ENCODE measurements around the gene SLC2A6. TPM values are rescaled to one million over a fixed set of nuclear protein-coding genes. Genes with fewer than 3 reads are reported as not detected.

The SLC2A6 gene
- total RNA-seq, 1 donor from 2014 or later = 1.8 TPM

DNA sequence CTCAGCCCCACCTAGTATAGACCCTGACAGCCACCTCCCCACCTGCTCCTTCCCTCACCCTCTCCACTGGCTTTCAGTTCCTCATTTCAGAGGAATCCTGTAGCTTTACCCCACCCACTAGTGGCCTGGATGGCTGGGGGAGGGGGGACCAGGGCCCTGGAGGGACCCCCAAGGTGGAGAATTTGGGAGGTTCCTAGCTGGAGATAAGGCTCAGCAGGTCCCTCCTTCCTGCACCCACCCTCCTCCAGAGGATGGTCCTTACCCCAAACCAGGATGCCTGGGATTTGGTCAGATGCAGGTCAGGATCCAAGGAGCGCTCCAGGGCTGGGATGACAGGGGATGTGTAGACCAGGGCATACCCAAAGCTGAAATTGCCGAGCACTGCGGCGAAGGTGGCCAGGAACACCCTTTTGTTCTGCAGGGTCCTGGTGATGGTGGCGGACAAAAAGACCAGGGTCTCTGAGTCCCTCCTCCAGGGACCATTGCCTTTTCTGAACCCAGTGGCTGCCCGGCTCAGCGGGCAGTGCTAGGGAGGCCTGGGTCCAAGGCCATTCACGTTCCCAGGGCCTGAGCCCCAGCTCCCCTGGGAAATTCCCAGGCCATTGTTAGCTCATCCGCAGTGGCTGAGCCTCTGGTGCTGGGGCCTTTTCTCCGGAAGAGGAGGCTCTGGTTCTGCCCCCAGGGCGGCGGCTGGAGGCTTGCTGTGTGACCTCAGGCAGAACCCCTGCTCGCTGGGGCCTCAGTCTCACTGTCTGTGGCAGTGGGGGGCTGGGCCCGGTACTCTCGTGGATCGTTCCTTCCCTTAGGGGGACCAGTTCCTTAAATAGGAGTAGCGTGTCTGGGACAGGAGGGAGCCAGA is 678 bp downstream of the SLC2A6 start:
- no peak for DNase-seq

DNA sequence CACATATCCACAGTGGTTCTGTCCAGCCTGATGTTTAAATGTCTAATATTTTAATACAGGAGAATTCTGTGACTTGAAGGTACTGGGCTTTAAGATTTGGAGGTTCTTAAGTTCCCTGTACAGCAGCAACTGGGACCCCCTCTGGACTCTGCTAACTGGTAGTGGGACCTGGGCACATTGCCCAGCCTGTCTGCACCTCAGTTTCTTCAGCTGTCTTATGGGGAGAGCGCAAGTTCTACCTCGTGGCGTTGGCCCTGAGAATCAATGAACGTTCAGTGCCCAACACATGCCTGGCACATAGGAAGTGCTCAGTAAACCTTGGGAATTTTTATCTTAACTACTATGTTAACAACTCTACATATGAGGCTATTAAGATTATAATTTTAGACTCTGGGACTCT is 1.4 kb downstream of the SLC2A6 start:
- DNase-seq = no peak

DNA sequence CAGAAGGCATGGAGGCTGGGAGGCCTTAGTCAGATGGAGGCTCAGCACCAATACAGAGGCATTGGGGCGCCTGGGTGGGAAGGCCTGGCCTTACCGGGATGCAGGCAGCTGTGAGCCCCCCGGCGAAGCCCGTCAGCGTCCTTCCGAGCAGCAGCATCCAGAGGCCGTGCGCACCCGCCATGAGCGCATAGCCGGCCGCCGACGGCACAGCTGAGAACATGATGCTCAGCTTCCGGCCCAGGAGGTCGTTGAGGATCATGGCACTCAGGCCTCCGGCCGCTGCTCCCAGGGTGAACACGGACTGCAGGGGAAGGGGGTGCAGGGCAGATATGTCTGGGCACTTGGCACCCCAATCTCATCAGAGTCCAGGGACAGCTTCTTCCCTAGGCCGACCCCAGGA is 2.0 kb downstream of the SLC2A6 start:
- no peak for DNase-seq

DNA sequence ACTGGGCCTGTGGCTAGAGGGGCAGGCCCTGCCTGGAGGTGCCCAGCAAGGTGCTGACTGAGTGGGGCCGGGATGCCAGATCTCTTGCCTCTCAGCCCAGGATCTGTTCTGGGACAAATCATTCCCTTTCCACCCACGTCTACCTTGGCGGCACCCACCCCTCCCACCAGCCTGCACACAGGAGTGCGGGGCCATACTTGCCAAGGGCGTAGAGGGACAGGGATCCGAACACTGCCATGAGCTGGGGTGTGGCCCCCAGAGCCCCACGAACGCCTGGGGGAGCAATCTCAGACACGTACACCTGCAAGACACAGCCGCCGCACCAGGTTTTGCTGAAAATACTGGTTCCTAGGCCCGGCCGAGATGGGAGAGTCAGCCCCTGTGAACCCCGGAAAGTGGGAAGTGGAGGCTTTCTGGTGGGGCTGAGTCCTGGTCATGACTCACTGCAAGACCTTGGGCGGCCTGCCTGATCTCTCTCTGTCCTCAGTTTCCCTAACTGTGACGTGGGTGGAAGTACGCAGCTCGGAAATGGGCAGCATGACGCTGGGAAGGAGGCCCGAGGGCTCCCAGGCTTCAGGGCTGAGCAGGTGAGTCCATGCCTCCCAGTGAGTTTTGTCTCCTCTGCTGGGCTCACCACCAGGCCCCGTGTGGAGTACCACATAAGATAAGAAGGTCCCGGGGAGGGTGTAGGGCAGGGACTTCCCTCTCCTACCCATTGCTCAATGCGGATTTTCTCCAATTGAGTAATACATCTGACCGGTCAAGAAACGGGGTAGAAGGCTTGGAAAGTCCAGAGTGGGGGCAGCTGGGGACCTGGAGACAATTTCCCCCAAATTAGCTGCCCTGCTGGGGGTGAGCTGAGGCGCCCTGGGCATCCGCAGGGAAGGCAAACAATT is 2.6 kb downstream of the SLC2A6 start:
- DNase-seq = no peak

DNA sequence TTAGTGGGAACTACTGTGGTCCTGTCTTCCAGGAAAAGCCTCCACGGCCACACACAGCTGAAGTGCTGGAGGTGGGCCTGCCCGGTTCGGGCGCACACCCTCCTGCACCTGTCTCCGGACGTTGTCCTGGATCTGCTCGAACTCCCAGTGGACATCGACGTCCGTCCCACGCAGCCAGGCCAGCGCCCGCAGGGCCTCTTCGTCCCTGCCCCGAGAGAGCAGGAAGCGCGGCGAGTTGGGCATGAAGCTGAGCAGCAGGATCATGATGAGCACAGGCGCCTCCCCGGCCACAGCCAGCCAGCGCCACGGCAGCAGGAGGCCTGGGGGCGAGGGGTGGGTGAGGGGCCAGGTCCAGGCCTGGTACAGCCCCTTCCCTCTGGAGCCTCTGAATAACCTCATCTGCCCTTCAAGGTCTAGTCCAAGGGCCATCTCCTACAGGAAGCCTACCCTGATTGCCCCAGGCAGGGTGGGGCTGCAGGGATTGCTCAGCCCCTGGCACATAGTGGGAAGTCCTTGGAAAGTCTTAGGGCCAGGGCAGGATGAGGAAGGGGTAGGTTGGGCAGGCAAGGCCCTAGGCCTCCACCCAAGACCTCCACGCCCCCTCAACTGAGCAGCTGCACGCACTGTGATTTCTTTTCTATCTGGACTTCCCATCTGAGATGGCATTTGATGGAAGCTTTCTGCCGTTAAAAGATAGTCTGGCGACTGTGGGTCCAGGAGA is 3.4 kb downstream of the SLC2A6 start:
- no peak for DNase-seq

DNA sequence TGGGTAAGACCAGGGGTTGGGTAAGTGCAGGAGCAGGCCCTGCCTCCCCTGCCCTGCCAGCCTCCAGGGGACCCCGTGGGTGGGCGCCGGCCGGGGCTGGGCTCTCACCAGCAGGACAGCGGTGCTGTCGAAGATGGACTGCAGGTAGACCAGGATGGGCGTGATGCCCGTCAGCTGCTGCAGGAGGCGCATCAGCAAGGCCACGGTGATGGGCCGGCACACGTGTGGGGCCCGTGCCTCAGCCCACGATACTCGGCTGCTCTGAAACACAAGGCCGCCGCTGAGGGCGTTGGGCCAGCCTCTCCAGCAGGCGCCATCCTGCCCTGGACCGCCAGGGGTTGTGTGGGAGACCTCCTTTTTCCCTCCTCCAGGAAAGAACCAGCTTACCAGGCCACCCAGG is 4.0 kb downstream of the SLC2A6 start:
- DNase-seq = no peak

DNA sequence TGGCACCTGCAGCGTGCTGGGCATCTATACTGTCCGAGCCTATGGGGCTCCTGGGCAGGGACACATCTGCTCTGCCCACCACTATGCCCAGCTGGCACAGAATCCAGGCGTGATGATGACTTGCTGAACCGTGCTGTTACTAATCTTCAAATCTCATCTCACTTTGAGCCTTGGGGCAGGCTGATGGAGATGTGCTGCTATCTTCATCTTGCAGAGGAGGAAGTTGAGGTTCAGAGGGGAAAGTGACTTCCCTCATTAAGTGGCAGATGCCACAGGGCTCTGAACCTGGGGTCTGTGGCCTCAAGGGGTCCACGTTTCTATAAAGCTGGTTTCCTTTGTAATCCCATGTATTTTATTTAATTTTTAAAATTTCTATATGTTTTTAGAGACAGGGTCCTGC is 4.7 kb downstream of the SLC2A6 start:
- DNase-seq = no peak

DNA sequence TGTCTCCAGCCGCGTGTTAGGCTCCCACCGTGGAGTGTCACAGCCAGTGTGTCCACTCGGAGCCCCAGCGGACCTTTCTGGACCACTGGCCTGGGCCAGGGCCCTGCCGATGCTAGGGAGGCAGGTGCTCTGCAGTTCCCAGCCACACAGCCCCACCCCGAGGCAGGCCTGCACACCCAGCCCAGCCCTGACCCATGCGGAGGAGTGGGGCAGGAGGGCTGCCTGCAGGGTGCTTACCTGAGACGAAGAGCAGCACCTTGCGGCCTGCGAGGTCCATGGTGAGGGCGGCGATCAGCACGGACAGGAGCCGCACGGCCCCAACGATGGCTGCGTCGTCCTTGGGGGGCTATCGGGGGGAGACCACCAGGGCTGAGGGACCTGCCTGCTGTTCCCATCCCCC is 5.2 kb downstream of the SLC2A6 start:
- DNase-seq = no peak

DNA sequence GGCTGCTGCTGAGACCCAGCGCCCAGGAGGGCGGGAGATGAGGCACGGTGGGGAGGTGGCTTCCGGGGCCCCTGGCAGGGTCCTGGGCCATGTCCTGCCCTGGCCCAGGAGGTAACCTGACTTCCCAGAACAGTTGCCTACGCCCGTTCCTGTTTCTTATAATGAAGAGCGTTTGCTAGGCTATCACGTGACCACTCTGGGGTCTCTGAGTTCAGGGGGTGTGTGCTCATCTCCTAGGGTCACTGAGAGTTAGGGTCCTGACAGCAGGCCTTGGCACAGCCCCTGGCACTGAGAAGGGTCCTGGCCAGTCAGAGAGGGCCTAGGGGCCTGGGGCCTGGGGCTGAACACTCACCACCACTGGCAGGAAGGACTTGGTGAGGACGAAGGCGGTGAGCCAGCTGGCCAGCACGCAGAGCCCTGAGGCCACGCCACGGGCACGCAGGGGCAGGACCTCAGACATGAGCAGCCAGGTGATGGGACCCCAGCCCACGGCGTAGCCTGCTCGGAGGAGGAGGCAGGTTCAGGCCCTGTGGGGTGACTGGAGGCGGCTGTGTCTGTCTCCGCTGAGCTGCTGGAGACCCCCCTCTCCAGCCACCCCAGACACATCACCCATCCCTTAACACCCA is 6.0 kb downstream of the SLC2A6 start:
- DNase-seq = no peak

DNA sequence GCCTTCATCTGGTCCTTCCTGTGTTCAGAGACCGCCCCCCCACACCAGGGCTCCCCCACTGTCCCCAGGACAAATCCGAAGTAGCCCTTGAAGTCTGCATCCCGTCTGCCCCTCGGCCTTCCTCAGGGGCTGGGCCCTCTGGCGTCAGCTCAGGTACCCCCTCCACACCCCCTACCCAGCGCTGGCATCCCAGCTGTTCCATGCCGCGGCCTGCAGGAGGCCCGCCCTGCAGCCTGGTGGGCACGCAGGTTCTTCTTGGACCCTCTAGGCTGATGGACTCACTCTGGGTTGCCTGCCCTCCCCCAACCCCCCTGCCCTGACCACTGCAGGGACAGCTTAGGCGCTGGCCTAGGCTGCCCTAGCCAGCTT is 6.6 kb downstream of the SLC2A6 start:
- no peak for DNase-seq

DNA sequence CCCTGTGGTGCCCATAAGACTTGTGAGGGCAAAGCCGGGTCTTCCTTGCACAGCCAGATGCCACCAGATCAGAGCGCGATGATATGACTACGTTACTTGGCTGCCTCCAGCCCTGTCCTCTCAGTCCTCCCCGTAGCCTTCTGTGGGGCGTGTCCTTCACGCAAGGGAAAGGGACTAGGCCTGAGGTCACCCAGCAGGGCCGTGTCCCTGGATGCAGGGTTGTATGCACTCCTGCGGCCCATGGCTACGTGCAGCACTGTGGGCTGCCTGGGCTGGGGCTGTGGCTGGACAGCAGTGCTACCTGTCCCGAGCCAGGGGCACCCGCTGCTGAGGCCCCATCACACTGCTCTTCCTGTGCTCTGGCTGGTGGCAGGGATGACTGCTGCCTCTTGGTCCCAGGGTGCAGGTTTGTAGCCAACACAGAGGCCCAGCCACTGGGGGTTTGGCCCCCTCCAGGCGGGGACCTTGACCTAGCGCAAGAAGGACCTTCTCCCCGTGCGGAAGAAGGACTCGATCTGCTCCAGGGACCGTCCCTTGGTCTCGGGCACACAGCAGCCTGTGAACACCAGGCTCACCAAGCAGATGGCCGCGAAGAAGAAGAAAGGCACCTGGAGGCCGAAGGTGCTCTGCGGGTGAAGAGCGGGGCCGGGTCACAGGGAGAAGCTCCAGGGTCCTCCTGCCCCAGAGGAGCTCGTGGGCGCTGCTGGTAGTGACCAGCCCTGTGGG is 7.2 kb downstream of the SLC2A6 start:
- DNase-seq = no peak

DNA sequence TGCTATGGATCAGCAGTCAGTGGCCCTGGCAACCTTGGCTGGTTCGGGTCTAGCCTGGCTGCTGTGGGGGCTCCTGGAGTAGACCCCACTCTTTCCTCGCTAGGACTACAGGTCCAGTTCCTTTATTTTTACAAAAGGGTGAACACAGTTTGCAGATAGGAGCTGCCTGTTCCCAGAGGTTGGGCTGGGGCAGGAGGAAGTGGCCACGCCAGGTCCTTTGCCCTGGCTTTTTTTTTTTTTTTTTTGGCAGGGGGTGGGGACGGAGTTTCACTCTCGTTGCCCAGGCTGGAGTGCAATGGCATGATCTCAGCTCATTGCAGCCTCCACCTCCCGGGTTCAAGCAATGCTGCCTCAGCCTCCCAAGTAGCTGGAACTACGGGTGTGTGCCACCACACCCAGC is 7.9 kb downstream of the SLC2A6 start:
- no peak for DNase-seq

DNA sequence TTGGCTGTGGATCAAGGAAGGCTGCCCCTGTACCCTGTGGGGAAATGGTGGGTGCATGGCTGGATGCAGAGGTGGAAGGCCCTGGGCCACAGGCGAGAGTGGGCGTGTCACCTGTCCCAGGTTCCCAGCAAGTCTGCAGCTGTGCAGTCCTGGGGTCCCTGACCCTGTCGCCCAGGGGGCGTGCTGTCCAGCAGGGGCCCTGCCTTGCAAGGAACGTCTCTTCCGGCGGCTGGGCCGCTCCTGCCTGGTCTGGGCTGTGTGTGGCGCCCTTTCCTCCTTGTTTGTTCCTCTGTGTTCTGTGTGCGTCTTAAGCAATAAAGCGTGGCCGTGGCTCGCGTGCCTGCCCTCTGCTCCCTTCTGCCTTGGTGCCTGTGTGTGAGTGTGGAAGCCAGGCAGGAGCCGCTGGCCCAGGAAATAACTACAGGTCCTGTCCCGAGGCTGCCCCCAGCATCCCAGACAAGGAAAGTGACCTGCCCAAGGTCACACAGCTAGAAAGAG is 8.4 kb downstream of the SLC2A6 start:
- no peak for DNase-seq

DNA sequence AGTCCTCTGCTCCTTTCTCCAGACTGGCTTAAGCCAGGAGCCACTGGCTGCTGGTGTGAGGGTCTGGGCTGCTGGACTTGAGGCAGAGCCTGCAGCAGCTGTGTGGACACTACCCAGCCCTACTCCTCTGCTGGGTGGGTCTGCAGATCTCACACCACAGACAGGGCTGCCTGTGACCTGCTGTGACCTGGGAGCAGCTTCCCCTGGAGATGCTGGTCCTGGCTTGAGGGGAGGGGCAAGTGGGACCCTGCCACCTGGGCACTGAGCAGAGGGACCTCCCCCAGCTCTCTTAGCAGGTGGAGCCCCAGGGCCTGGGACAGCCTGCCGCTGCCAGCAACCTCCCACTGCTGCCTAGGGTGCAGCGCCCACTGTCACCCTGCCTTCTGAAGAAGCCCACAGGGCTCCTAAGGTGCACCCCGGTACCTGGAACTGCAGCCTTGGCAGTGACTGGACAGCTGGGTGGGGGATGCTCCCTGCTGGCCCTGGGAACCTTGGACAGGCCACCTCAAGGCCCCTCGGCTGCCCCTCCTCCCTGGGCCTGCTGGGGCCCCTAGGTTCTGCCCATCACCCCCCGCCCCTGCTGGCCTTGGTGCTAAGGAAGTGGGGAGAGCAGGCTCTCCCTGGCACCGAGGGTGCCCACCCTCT is 10.0 kb downstream of the SLC2A6 start:
- no peak for DNase-seq

DNA sequence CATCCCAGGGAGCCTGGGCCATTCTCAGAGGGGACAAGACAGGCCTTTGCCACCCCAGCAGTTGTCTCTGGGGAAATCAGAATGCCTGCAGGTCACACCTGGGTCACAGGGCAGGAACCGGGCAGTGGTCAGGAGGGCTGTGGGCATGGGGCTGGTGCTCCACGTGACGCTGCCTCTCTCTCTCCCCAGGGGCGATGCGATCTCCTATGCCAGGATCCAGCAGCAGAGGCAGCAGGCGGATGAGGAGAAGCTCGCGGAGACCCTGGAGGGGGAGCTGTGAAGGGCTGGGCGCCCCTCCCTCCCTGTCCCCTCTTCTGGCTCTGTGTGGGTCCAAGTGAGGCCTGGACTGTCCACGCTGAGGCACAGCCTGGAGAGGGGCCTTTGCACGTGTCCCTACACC is 10.5 kb downstream of the SLC2A6 start:
- DNase-seq = no peak

DNA sequence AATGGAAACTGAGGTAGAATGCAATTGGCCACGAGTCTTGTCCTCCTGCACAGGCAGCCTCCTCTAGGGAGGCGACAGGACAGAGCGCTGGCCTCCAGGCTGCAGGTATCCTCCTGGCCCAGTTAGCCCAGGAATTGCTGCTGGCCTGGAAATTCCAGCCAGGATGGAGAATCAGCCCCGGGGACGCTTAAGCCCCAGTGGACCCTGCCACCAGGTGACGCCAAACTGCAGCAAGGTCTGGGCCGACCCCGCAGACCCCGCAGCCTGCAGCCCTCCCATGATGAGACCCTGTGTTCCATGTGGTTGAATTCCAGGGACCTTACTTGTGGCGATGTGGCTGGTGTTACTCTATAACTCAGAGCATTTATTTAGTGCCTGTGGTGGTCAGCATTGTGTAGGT is 11.8 kb downstream of the SLC2A6 start:
- no peak for DNase-seq

DNA sequence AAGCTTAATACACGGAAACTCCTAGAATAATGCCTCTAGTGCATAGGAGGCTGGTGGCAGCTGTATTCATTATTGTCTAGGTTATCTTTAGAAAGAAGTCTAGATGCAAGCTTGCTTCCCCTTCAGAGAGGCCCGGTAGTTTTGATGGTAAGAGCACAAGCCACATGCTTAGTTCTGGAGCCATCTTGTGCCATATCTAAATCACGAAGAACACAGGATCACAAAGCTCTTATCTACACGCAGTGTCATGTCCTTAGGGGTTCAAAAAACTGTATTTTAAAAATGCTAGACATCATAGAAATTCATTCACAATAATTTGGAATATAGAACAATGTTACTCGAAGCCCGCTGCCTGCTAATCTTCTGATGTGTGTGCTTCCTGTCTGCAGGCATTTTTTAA is 12.9 kb downstream of the SLC2A6 start:
- DNase-seq = no peak

DNA sequence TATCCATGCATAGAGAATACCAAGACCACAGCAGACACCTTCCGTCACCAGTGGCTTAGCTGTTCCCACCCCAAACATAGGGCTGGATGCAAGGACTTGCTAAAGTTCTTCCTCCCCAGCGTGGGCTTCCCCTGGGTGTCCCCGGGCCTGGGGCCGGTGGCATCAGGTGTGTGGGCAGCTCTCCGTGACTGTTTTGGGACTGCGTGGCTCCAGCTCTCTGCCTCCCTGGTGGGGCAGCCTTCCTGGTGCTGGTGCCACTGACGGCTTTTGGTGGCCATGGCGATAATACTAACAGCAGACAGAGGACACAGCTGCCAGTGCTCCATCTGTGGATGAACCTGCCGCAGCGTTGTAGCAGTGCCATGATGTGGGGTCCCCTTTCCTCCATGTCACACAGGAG is 14.3 kb downstream of the SLC2A6 start:
- DNase-seq = no peak

DNA sequence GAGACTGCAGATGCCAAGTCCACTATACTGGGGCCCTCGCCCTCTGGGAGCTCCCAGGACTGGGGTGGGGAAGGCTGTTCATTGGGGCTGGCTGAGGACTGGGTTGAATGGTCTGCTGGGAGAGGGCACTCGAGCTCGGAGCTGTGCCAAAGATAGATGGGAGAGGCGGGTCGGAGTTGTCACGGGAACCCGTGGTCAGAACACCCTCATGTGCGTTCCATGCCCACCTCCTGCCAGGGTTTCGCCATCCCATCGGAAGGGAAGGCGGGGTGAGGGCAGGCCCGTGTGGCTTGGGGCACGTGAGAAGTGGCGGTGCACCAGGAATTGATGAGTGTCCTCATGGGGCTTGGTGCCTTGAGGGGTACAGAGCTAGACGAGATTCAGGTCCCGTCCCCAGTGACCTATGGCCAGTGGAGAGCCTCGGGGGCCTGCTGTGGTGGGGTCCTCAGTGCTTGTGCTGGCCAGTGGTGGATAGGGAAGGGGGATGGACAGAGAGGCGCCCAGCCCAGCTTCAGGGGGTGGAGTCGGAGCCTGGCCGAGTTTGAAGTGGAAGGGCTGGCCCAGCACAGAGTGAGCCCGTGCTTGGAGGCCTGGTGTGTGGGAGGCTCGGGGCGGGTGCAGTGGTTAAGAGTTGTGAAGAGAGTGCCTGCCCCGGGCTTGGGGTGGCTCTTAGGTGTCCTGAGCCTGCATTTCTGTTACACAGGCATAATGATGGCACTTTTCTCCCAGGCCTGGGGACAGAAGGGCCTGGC is 14.9 kb downstream of the SLC2A6 start:
- DNase-seq = no peak

DNA sequence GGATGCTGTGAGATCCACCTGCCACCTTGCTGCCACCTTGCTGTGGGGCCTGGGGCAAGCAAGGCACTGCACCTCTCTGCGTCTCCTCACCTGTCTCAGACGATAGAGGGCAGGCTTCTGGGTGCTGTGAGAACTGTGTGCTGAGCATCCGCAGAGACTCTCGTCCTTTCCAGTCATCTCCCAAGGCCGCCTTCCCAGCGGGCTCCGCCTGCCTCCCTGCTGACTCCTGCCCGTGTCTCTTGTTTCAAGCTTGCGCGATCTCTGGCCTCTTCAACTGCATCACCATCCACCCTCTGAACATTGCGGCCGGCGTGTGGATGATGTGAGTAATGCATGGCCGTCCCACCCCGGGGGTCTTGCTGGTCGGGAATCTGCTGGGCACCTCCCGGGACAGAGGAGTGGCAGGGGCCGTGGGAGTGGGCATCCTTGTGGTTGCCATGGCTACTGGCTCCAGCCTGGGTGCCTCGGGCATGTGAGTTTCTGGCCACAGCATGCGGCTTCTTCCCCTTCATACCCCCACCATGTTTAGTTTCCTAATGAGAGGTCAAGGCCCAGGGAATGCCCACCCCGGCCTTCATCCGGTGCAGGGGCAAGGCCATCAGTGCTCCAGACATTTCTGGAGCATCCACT is 15.6 kb downstream of the SLC2A6 start:
- DNase-seq = no peak
